Measurements from ENCODE around the gene NHSL1.

Gene NHSL1

DNA sequence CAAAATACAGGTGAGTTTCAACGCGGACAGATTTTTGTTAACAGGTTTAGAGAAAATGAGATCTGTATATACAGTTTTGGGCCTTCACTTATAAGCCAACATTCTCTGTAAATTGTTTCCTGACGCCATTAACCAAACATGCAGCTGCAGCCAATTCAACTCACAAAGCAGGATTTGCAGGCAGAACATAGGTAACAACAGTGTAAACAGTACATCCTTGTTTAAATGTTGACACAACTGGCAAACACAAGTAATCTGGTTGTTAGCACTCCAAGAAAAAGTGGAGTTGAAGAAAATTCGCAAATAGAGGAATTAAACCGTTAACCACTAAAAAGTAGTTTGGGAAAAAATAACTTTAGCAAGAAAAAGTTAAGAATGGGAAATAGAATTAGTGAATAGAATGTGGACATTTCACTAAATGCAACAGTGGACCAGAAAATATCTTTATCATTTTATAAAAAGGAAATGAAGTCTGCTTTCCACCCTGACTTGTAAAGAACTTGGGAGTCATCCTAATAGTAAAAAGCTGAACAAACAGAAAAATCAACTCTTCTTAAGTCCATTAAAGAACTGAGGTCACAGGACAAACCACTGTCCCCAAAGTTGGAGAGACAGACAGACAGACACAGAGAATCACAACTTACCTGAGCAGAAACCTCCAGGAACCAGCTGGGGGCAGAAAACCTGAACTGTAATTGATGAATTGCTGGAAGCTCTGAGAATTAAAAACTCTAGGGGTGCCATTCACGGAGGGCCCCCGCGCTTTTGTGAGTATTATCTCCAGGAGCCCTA, 111.5 kb downstream of the NHSL1 start:
- Histone ChIP-seq H3K27ac (ENCODE audit: low read length) (no peak overlapping the region), H3K9me3 (ENCODE audit: insufficient read depth, low read length) (no peaks in the 10 kb centered on the region)

DNA sequence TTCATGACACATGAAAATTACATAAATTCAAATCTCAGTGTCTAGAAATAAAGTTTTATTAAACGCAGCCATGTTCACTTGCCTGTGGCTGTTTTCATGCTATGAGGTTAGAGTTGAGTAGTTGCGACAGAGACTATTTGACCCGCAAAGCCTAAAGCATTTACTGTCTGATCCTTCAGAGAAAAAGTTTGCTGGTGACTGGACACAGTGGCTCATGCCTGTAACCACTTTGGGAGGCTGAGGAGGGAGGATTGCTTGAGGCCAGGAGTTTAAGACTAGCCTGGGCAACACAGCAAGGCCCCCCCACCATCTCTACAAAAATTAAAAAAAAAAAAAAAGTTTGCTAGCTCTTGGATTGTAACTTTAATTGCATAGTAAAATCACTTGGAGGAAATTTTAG, 112.4 kb downstream of the NHSL1 start:
- H2AFZ ChIP-seq (ENCODE audit: low read depth, low read length), result no peak overlapping the region
- no peaks in the 10 kb centered on the region for H3K79me2 ChIP-seq (ENCODE audit: low read length)
- no peak overlapping the region for H3K27ac ChIP-seq (ENCODE audit: low read length)
- H3K4me1 ChIP-seq (ENCODE audit: low read length), result no peaks in the 10 kb centered on the region
- H3K9me3 ChIP-seq (ENCODE audit: insufficient read depth, low read length), result no peaks in the 10 kb centered on the region
- H3K27me3 ChIP-seq (ENCODE audit: low read depth, low read length), result no peaks in the 10 kb centered on the region
- H3K4me2 ChIP-seq (ENCODE audit: low read length), result no peak overlapping the region
- TF ChIP-seq, protein P1, sequence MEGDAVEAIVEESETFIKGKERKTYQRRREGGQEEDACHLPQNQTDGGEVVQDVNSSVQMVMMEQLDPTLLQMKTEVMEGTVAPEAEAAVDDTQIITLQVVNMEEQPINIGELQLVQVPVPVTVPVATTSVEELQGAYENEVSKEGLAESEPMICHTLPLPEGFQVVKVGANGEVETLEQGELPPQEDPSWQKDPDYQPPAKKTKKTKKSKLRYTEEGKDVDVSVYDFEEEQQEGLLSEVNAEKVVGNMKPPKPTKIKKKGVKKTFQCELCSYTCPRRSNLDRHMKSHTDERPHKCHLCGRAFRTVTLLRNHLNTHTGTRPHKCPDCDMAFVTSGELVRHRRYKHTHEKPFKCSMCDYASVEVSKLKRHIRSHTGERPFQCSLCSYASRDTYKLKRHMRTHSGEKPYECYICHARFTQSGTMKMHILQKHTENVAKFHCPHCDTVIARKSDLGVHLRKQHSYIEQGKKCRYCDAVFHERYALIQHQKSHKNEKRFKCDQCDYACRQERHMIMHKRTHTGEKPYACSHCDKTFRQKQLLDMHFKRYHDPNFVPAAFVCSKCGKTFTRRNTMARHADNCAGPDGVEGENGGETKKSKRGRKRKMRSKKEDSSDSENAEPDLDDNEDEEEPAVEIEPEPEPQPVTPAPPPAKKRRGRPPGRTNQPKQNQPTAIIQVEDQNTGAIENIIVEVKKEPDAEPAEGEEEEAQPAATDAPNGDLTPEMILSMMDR (IDR thresholded peaks at IDR 0.05; ENCODE audit: low read depth, low read length), result no peak
- TF ChIP-seq EZH2phosphoT487 (IDR thresholded peaks at IDR 0.05; ENCODE audit: low read depth), result no peak
- H3K4me3 ChIP-seq (ENCODE audit: low read length), result no peak overlapping the region
- H4K20me1 ChIP-seq (ENCODE audit: insufficient read depth, low read length), result no peaks in the 10 kb centered on the region
- H3K36me3 ChIP-seq (replicated peaks; ENCODE audit: low read depth, low read length), result no peaks in the 10 kb centered on the region
- H3K9ac ChIP-seq (ENCODE audit: low read length), result no peak overlapping the region

More for the DNA sequence above, 111.5 kb downstream of the NHSL1 start:
- Histone ChIP-seq H3K79me2 (ENCODE audit: low read length) (no peaks in the 10 kb centered on the region), H3K27me3 (ENCODE audit: low read depth, low read length) (no peaks in the 10 kb centered on the region), H4K20me1 (ENCODE audit: insufficient read depth, low read length) (no peaks in the 10 kb centered on the region), H3K4me2 (ENCODE audit: low read length) (peak overlapping the region; percentile 30; the same call in 1 of the 2 replicates), H3K4me3 (ENCODE audit: low read length) (no peak overlapping the region), H2AFZ (ENCODE audit: low read depth, low read length) (no peak overlapping the region), H3K36me3 (replicated peaks; ENCODE audit: low read depth, low read length) (no peaks in the 10 kb centered on the region), H3K4me1 (ENCODE audit: low read length) (no peaks in the 10 kb centered on the region), H3K9ac (ENCODE audit: low read length) (no peak overlapping the region)
- no peak for TF ChIP-seq EZH2phosphoT487 (IDR thresholded peaks at IDR 0.05; ENCODE audit: low read depth)
- TF ChIP-seq, protein P1 (IDR thresholded peaks at IDR 0.05; ENCODE audit: low read depth, low read length), result 0 out of 2 replicates have a peak, but pooled peaks have one; percentile 7

DNA sequence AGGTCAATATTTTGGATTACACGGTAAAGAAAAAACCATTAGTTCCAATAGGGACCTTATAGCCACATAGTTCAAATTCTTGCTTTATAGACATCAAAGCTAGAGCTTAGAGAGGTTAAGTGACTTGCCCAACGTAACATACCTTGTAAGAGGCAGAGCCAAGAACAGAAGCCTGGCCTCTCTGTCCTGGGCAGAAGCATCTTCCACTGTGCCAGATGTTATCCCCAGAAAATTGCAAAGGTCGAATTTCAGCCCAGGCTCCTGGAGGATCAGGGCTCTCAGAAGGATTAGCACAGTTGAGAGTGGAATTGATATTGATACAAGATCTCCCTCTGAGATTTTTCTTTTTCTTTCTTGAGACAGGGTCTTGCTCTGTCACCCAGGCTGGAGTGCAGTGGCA, 115.5 kb downstream of the NHSL1 start:
- TF ChIP-seq, protein P1 (IDR thresholded peaks at IDR 0.05; ENCODE audit: low read depth, low read length), result no peak
- TF ChIP-seq EZH2phosphoT487 (IDR thresholded peaks at IDR 0.05; ENCODE audit: low read depth), result no peak
- Histone ChIP-seq H3K79me2 (ENCODE audit: low read length) (no peaks in the 10 kb centered on the region), H3K4me1 (ENCODE audit: low read length) (no peaks in the 10 kb centered on the region), H3K9ac (ENCODE audit: low read length) (no peak overlapping the region), H3K4me3 (ENCODE audit: low read length) (no peak overlapping the region), H3K4me2 (ENCODE audit: low read length) (no peak overlapping the region), H3K27ac (ENCODE audit: low read length) (no peak overlapping the region), H4K20me1 (ENCODE audit: insufficient read depth, low read length) (no peaks in the 10 kb centered on the region), H3K36me3 (replicated peaks; ENCODE audit: low read depth, low read length) (no peaks in the 10 kb centered on the region), H2AFZ (ENCODE audit: low read depth, low read length) (no peak overlapping the region), H3K27me3 (ENCODE audit: low read depth, low read length) (no peaks in the 10 kb centered on the region), H3K9me3 (ENCODE audit: insufficient read depth, low read length) (no peaks in the 10 kb centered on the region)

DNA sequence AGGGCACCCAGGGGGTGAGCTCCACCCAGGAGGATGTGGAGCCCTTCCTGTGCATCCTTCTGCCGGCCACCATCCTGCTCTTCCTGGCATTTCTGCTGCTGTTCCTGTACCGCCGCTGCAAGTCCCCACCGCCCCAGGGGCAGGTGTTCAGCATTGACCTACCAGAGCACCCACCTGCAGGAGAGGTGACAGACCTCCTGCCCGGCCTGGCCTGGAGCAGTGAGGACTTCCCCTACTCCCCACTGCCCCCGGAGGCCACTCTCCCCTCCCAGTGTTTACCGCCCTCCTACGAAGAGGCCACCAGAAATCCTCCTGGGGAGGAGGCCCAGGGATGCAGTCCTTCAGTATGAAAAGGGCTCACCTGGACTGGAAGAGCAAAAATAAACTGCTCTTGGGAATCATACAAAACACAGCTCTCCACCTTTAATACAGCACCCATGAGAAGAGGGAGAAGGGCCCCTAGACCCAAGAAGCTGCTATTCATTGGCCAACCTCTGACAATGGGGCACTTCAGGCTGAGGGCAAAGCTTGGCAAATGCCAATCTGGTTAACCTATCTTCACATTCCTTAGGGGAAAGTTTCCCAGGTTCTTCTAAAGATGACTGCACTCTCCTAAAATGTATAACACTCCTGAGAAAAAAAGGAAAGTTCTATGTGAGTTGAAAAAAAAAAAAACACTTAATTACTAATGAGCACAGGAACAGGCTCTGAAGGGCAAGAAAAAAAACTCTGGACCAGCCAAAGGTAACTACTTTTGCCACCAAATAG, 116.6 kb downstream of the NHSL1 start:
- H3K4me1 ChIP-seq (ENCODE audit: low read length), result no peaks in the 10 kb centered on the region
- no peak overlapping the region for H3K27ac ChIP-seq (ENCODE audit: low read length)
- H3K27me3 ChIP-seq (ENCODE audit: low read depth, low read length), result no peaks in the 10 kb centered on the region
- no peak overlapping the region for H3K9ac ChIP-seq (ENCODE audit: low read length)
- no peak overlapping the region for H2AFZ ChIP-seq (ENCODE audit: low read depth, low read length)
- no peaks in the 10 kb centered on the region for H4K20me1 ChIP-seq (ENCODE audit: insufficient read depth, low read length)
- H3K4me2 ChIP-seq (ENCODE audit: low read length), result no peak overlapping the region
- no peaks in the 10 kb centered on the region for H3K9me3 ChIP-seq (ENCODE audit: insufficient read depth, low read length)
- no peaks in the 10 kb centered on the region for H3K79me2 ChIP-seq (ENCODE audit: low read length)
- H3K36me3 ChIP-seq (replicated peaks; ENCODE audit: low read depth, low read length), result no peaks in the 10 kb centered on the region
- H3K4me3 ChIP-seq (ENCODE audit: low read length), result no peak overlapping the region
- no peak for TF ChIP-seq EZH2phosphoT487 (IDR thresholded peaks at IDR 0.05; ENCODE audit: low read depth)
- TF ChIP-seq, protein P1 (IDR thresholded peaks at IDR 0.05; ENCODE audit: low read depth, low read length), result no peak

Data from OCI-LY3 (cell line).